H9 (cell line): ENCODE data around the gene C5orf46. TPM values are rescaled to one million over a fixed set of nuclear protein-coding genes. Genes with fewer than 3 reads are reported as not detected.

Source experiments
- DNase-seq: peaks from one replicate; pipeline ENCODE4 v3.0.0-alpha.2; 2017
- H2AFZ ChIP-seq: one replicate; pipeline ENCODE4 v1.6.1; 2013; ENCODE audit warnings: mild to moderate bottlenecking, low read length, control low read depth, moderate library complexity
- H2AK5ac ChIP-seq: 2 replicates; pipeline ENCODE4 v1.6.1; 2013; ENCODE audit warnings: low read length, control low read depth, mixed read lengths; ENCODE audit not compliant: insufficient read length
- H2BK120ac ChIP-seq: one replicate; pipeline ENCODE4 v1.6.1; 2013; ENCODE audit warnings: low read depth, mild to moderate bottlenecking, low read length, control low read depth, inconsistent platforms; ENCODE audit not compliant: poor library complexity, severe bottlenecking
- H2BK12ac ChIP-seq: 2 replicates; pipeline ENCODE4 v1.6.1; 2013; ENCODE audit warnings: low read length, control low read depth, mixed read lengths, low read depth; ENCODE audit not compliant: insufficient read length
- H2BK15ac ChIP-seq: 2 replicates; pipeline ENCODE4 v1.6.1; 2013; ENCODE audit warnings: low read depth, low read length, control low read depth
- H2BK20ac ChIP-seq: one replicate; pipeline ENCODE4 v1.6.1; 2013; ENCODE audit warnings: low read depth, mild to moderate bottlenecking, low read length, control low read depth, inconsistent platforms; ENCODE audit not compliant: poor library complexity, severe bottlenecking
- H2BK5ac ChIP-seq: 2 replicates; pipeline ENCODE4 v1.6.1; 2013; ENCODE audit warnings: low read length, control low read depth, mixed read lengths; ENCODE audit not compliant: insufficient read length
- H3K14ac ChIP-seq: 2 replicates; pipeline ENCODE4 v1.6.1; 2013; ENCODE audit warnings: low read length, control low read depth; ENCODE audit not compliant: insufficient read depth
- H3K18ac ChIP-seq: 2 replicates; pipeline ENCODE4 v1.6.1; 2013; ENCODE audit warnings: low read depth, mild to moderate bottlenecking, mixed read lengths, low read length, control low read depth; ENCODE audit not compliant: insufficient read length
- H3K23ac ChIP-seq: 2 replicates; pipeline ENCODE4 v1.6.1; 2013; ENCODE audit warnings: low read length, control low read depth, mixed read lengths, low read depth; ENCODE audit not compliant: insufficient read length
- H3K23me2 ChIP-seq: 2 replicates; pipeline ENCODE4 v1.6.1; 2013; ENCODE audit warnings: low read depth, mild to moderate bottlenecking, mixed read lengths, low read length, control low read depth; ENCODE audit not compliant: insufficient read length, poor library complexity, severe bottlenecking
- H3K27ac ChIP-seq: 2 replicates; pipeline ENCODE4 v1.5.1; 2013; ENCODE audit warnings: low read length, control low read depth, mixed read lengths, low read depth; ENCODE audit not compliant: insufficient read length
- H3K27me3 ChIP-seq: 2 replicates; pipeline ENCODE4 v1.6.1; 2013; ENCODE audit warnings: low read length, control low read depth, inconsistent platforms; ENCODE audit not compliant: insufficient read depth
- H3K4ac ChIP-seq: 2 replicates; pipeline ENCODE4 v1.6.1; 2013; ENCODE audit warnings: low read depth, mild to moderate bottlenecking, control low read depth, inconsistent platforms, low read length, moderate library complexity
- H3K4me1 ChIP-seq: 2 replicates; pipeline ENCODE4 v1.6.1; 2013; ENCODE audit warnings: low read length, control low read depth, inconsistent platforms; ENCODE audit not compliant: insufficient read depth
- H3K4me2 ChIP-seq: 2 replicates; pipeline ENCODE4 v1.6.1; 2013; ENCODE audit warnings: low read length, control low read depth, mixed read lengths; ENCODE audit not compliant: insufficient read length, insufficient read depth
- H3K56ac ChIP-seq: 2 replicates; pipeline ENCODE4 v1.6.1; 2013; ENCODE audit warnings: low read depth, mild to moderate bottlenecking, mixed read lengths, low read length, control low read depth; ENCODE audit not compliant: insufficient read length
- H3K79me1 ChIP-seq: 2 replicates; pipeline ENCODE4 v1.6.1; 2013; ENCODE audit warnings: low read depth, mild to moderate bottlenecking, moderate library complexity, low read length, control low read depth, inconsistent platforms; ENCODE audit not compliant: insufficient read depth, poor library complexity, severe bottlenecking
- H3K79me2 ChIP-seq: 2 replicates; pipeline ENCODE4 v1.6.1; 2013; ENCODE audit warnings: low read length, control low read depth, inconsistent platforms; ENCODE audit not compliant: insufficient read depth
- H3K9ac ChIP-seq: 2 replicates; pipeline ENCODE4 v1.6.1; 2013; ENCODE audit warnings: low read length, control low read depth, mixed read lengths; ENCODE audit not compliant: insufficient read length; ENCODE audit errors: extremely low read depth
- H3K9me3 ChIP-seq: one replicate; pipeline ENCODE4 v1.6.1; 2013; ENCODE audit warnings: low read depth, low read length, inconsistent platforms; ENCODE audit not compliant: control insufficient read depth
- H3T11ph ChIP-seq: one replicate; pipeline ENCODE4 v1.6.1; 2013; ENCODE audit warnings: mild to moderate bottlenecking, low read length, control low read depth, inconsistent platforms
- H4K20me1 ChIP-seq: one replicate; pipeline ENCODE4 v1.6.1; 2013; ENCODE audit not compliant: control insufficient read depth, insufficient read length, insufficient read depth
- H4K5ac ChIP-seq: 2 replicates; pipeline ENCODE4 v1.6.1; 2013; ENCODE audit warnings: low read depth, mild to moderate bottlenecking, mixed read lengths, low read length, control low read depth; ENCODE audit not compliant: insufficient read length
- H4K8ac ChIP-seq: replicated peaks from 2 replicates; pipeline ENCODE4 v1.6.1; 2013; ENCODE audit warnings: low read length, control low read depth, mixed read lengths, low read depth; ENCODE audit not compliant: insufficient read length
- H4K91ac ChIP-seq: 2 replicates; pipeline ENCODE4 v1.6.1; 2013; ENCODE audit warnings: low read depth, mild to moderate bottlenecking, moderate library complexity, mixed read lengths, low read length, control low read depth; ENCODE audit not compliant: insufficient read length
- H3K27ac Mint-ChIP-seq, 3 experiments: 2 replicates in 2 of 3; 3 replicates in 1 of 3; pipeline ENCODE4 v1.8.0; 2020 to 2021; ENCODE audit warnings: mixed read lengths in 3 of 3, mild to moderate bottlenecking in 1 of 3, moderate library complexity in 1 of 3
- H3K27me3 Mint-ChIP-seq: 2 replicates; pipeline ENCODE4 v1.8.0; 2021; ENCODE audit warnings: low read depth, mild to moderate bottlenecking, moderate library complexity, mixed read lengths
- H3K36me3 Mint-ChIP-seq, 3 experiments: 2 replicates in 2 of 3; 3 replicates in 1 of 3; pipeline ENCODE4 v1.8.0; 2020 to 2021; ENCODE audit warnings: low read depth in 3 of 3, mixed read lengths in 3 of 3; ENCODE audit not compliant: insufficient read depth in 1 of 3
- H3K4me1 Mint-ChIP-seq, 2 experiments: 2 replicates each; pipeline ENCODE4 v1.8.0; 2020; ENCODE audit warnings: mixed read lengths in 2 of 2
- H3K4me3 Mint-ChIP-seq, 2 experiments: 2 replicates in 1 of 2; 3 replicates in 1 of 2; pipeline ENCODE4 v1.8.0; 2020 to 2021; ENCODE audit warnings: mild to moderate bottlenecking in 2 of 2, mixed read lengths in 2 of 2, moderate library complexity in 1 of 2
- H3K9me3 Mint-ChIP-seq, 2 experiments: 2 replicates in 1 of 2; 3 replicates in 1 of 2; pipeline ENCODE4 v1.8.0; 2020; ENCODE audit warnings: mild to moderate bottlenecking in 2 of 2, mixed read lengths in 2 of 2, moderate library complexity in 1 of 2
- CTCF ChIP-seq: fragments of 200-600 bp; sonication (generic); conservative IDR thresholded peaks from 3 replicates; pipeline ENCODE4 v1.8.0; 2021; ENCODE audit warnings: antibody characterized with exemption, mild to moderate bottlenecking
- WGBS: extraction: QIAGEN DNeasy Blood & Tissue Kit; methylation state at CpG from one replicate; pipeline ENCODE4 v1.1.7; 2013; ENCODE audit warnings: missing lambda C conversion rate, low lambda C conversion rate, mixed read lengths; ENCODE audit not compliant: insufficient read length; ENCODE audit errors: extremely low coverage; 5-methylcytosine and 5-hydroxymethylcytosine counted together
- total RNA-seq: library from RNA; stranded (reverse); gene quantifications from 2 replicates; pipeline ENCODE4 v1.2.1, GENCODE V29; 2021

Gene C5orf46
- total RNA-seq, 1 experiment from 2014 or later, result not detected

- Mint-ChIP-seq H3K4me3 (no peak overlapping the region), H3K9me3 (peaks cover 3 to 4% of the 10 kb centered on the region in 2 experiments; a peak in 2 of 5 replicates), H3K27ac (no peak overlapping the region), H3K4me1 (peaks cover 4% of the 10 kb centered on the region in 2 experiments), H3K36me3 (peaks cover 0 to 5% (median 0%) of the 10 kb centered on the region in 3 experiments; a peak in 3 of 7 replicates), H3K27me3 (no peaks in the 10 kb centered on the region)
- Histone ChIP-seq H3K4me1 (0 out of 2 replicates have a peak, but pooled peaks cover 2% of the 10 kb centered on the region), H3K79me1 (no peaks in the 10 kb centered on the region), H4K20me1 (no peaks in the 10 kb centered on the region), H4K91ac (no peak overlapping the region), H3K9ac (no peak overlapping the region), H3K4me2 (no peak overlapping the region), H3K27me3 (no peaks in the 10 kb centered on the region), H3K18ac (no peak overlapping the region), H3K23ac (no peak overlapping the region), H4K8ac (no peak overlapping the region), H3T11ph (no peak overlapping the region), H2BK120ac (no peak overlapping the region), H4K5ac (no peak overlapping the region), H2BK20ac (no peak overlapping the region), H3K4ac (no peak overlapping the region), H3K23me2 (no peaks in the 10 kb centered on the region), H2AK5ac (no peak overlapping the region), H3K79me2 (no peaks in the 10 kb centered on the region), H3K27ac (no peak overlapping the region), H3K14ac (no peak overlapping the region), H2BK15ac (no peak overlapping the region), H3K9me3 (no peaks in the 10 kb centered on the region), H2AFZ (no peak overlapping the region), H2BK12ac (no peak overlapping the region), H2BK5ac (no peak overlapping the region), H3K56ac (no peak overlapping the region)
- no peak for TF ChIP-seq CTCF
- WGBS, result no CpG with 5 or more reads among the region's 3 CpGs
- no peak for DNase-seq
These were observed 21.6 kb upstream of the C5orf46 start for GRCh38 chr5:147927901-147928300.
